Measurements from ENCODE around the gene NR2E1.

Gene NR2E1

DNA sequence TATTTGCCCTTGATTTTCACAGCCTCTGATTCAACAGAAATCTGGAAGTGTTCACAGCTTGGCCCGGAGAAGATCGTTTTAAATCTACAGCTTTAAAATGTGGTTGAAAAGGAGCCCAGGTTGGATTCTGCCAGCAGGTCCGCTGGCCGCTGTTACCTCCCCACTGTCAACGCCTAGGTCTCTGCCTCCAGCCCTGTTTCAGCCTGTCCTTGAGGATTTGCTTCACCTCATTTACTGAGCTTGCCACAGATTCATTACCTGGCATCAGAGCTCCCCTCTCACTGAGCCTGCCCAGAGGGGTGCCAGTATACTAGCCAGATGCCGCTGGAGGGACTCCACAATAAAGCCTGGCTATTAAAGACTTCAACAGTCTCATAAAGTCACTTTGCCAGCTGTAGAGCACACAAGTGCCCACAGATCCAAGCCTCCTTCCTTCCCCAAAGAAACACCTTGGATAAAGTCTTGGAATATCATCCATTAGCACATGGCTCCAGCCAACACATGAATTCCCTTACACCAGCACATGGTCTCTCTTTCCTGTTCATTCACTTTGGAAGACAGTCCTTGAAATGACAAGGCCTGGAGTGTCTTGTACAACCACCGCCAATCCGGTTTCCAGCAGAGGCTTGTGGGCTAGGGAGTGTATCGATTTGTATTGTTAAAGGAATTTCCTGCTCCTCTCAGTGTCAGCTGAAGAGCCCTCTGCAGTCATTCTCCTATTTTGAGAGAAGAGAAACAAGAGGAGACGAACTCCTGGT is 9.5 kb upstream of the NR2E1 start:
- no peak for DNase-seq (ENCODE audit: extremely low read depth in 1 of 2, low read depth in 1 of 2)

GRCh38 chr6:108156938-108157233 is 8.9 kb upstream of the NR2E1 start:
- no peak for DNase-seq (ENCODE audit: extremely low read depth in 1 of 2, low read depth in 1 of 2)

GRCh38 chr6:108157234-108157980 is 8.4 kb upstream of the NR2E1 start:
- no peak for DNase-seq (ENCODE audit: extremely low read depth in 1 of 2, low read depth in 1 of 2)

- no peak for DNase-seq (ENCODE audit: extremely low read depth in 1 of 2, low read depth in 1 of 2)
Observed at GRCh38 chr6:108157981-108158525, 7.8 kb upstream of the NR2E1 start.

DNA sequence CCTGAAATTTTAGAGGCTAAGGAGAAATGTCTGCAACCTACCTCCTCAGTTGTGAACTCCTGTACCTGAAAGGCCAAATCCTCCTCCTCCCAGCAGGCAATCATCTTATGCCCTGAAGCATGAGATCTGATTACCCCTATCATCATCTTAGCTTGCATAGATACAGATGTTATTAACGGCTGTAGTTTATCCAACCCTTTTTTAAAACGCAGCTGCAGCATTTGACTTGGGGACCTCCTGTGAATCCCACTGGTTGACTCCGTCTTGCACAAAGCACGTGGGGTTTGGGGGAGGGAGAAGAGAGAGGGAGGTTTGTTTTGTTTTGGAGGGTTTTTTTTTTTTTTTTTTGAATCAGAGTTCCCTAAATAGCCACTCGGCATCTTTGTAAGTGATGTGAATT is 5.8 kb upstream of the NR2E1 start:
- DNase-seq (ENCODE audit: extremely low read depth in 1 of 2, low read depth in 1 of 2): no peak

DNA sequence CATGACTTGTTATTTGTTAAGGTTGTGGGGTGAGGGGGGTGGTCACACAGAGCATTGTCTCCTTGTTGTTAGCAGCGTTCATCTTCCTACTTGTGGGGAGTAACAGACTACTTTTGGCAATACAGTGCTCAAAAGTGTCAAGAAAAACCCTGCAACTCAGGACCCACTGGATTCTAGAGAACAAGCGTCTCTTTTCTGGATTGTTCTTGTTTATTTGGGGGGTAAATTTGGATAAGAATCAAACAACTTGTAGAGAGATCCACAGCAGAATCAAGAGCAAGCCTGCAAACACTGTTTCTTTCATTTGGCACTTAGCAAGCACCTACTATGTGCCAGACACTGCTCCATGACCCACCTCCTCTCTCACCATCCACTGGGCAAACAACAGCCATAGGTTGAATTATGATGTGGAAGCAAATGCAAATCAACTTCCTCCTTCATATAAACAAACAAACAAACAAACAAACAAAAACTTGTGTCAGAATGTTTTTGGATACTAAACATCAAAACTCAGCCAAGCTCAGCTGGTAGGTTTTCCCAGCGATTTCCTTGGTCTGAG is 4.0 kb upstream of the NR2E1 start:
- no peak for DNase-seq (ENCODE audit: extremely low read depth in 1 of 2, low read depth in 1 of 2)

- no peak for DNase-seq (ENCODE audit: extremely low read depth in 1 of 2, low read depth in 1 of 2)
Observed at GRCh38 chr6:108163267-108163643, 2.6 kb upstream of the NR2E1 start.

- DNase-seq (ENCODE audit: extremely low read depth in 1 of 2, low read depth in 1 of 2): no peak
Observed at GRCh38 chr6:108163644-108164542, 1.9 kb upstream of the NR2E1 start.

GRCh38 chr6:108164543-108164814 is 1.3 kb upstream of the NR2E1 start:
- no peak for DNase-seq (ENCODE audit: extremely low read depth in 1 of 2, low read depth in 1 of 2)

- DNase-seq (ENCODE audit: extremely low read depth in 1 of 2, low read depth in 1 of 2): no peak
Observed at GRCh38 chr6:108164815-108165706, 761 bp upstream of the NR2E1 start.

DNA sequence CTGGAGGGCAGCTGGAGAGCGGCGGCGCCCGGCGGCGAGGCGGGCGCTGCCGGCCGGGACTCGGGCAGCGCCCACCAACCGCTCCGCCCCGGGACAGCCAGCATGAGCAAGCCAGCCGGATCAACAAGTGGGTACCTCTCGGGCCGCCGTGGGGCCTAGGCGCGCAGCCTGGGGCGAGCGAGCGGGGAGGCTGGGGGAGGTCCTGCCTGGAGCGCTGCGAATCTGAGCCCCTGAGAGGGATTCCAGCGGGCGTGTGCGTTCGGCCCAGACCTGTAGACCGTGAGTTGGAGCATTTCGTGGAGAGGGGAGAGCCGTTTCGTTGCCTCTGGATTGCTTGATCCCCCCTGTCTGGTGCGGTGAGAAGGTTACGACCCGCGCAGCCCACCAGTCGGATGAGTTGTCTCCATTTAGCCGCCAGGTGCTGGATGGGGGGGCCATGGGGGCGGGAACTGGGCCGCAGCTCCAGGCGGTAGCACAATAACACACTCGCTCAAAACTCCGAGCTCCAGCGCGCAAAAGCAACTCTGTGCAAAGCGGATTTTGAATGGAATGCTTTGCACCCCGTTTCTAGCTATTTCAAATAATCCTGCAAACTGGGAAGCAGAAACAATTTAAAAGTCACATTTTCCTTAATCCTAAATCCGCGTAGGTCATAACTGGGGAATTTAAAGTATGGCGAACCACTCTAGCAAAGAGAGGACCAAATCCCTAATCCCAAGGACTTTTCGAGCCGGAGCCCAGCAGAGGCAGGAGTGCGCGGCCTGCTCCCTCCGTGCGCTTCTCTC is 1.0 kb downstream of the NR2E1 start:
- DNase-seq (ENCODE audit: extremely low read depth in 1 of 2, low read depth in 1 of 2): no peak

DNA sequence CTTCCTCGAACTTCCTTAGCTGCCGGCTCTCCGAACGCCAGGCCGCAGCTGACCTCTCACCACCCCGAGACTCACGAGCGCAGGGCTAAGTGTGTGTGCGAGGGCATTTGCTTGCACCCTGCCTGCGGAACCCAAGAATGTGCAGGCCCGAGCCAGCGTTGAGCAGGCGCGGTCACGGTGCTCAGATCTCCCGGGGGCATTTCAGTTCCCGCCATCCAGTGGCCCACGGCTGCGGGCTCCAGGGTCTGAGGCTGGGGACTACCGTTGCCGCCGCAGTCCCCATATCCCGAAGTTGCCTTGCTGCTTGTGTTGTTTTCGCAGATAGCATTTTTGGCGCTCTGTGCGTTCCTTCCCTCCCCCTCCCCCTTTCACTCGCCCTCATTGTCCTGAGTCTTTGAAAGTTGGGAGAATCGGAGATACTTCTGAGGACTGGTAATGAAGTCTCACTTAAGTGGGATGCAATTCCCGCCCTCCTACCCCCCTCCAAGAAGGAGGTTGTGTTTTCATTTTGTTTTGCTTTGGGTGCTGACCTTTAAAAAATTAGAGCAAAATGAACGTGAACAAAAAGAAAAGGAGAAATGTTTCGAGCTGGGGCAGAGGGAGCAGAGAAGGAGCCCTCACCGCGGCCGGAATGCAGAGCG is 1.7 kb downstream of the NR2E1 start:
- DNase-seq (ENCODE audit: extremely low read depth in 1 of 2, low read depth in 1 of 2): no peak

DNA sequence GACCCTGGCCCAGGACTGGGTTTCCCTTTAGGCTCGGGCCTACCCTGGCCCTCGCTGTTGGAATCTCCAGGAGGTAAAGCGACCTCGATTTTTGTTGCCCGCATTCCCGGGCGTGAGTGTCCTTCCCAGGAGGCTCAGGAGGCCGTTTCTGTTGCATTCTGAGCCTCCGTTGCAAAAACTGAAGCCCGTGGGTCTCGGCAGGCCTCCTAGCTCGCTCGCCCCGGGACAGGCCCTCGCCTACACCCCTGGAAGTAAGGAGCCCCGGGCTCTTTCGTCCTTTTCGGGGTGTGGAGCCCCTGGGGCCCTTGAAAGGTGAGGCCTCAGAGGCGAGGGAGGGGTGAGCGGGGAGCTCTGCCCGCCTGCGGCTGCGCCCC is 2.3 kb downstream of the NR2E1 start:
- DNase-seq (ENCODE audit: extremely low read depth in 1 of 2, low read depth in 1 of 2): no peak

DNA sequence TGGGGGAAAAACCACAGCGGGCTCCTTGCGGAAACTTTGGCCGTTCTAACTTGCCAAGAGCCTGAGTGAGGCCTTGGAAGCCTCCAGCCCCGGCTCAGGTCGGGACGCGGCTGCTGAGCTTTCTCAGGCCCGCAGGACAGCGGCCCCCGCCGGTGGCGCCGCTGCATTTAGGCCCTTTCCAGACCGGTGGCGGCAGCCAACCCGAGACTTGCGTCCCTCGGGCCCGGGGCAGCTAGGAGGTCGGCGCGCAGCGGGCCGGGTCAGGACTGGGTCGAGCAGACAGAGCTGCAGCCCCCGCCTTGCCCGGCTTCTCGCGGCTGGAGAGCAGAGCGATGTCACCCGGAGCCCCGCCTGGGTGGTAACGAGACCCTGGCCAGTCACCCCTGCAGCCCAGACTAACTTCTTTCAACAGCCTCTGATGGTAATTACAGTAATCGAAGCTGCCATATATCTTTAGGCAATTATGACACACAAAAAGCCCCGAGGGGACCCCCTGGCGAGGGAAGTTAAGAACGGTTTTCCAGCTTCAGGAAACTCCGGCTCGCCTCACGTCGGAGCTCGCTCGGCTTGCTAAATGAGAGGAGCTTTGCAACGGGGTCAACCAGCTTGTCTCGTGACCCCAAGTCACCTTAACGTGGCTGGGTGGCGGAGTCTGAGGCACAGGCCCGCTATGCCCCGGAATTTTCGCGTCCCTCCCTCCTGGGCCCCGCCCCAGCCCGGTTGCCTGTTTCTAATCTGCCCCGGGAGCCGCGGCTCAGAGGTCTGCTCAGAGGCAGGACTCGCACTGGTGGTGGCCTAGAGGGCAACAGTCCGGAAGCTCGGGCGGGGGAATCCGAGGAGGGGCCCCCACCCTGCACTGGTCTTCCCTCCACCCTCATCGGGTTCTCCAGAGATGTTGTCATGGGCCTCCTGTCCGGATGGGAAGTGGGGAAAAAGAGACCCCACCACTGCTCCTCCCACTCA is 3.0 kb downstream of the NR2E1 start:
- DNase-seq (ENCODE audit: extremely low read depth in 1 of 2, low read depth in 1 of 2): no peak

- no peak for DNase-seq (ENCODE audit: extremely low read depth in 1 of 2, low read depth in 1 of 2)
Observed at GRCh38 chr6:108169464-108170331, 3.9 kb downstream of the NR2E1 start.

DNA sequence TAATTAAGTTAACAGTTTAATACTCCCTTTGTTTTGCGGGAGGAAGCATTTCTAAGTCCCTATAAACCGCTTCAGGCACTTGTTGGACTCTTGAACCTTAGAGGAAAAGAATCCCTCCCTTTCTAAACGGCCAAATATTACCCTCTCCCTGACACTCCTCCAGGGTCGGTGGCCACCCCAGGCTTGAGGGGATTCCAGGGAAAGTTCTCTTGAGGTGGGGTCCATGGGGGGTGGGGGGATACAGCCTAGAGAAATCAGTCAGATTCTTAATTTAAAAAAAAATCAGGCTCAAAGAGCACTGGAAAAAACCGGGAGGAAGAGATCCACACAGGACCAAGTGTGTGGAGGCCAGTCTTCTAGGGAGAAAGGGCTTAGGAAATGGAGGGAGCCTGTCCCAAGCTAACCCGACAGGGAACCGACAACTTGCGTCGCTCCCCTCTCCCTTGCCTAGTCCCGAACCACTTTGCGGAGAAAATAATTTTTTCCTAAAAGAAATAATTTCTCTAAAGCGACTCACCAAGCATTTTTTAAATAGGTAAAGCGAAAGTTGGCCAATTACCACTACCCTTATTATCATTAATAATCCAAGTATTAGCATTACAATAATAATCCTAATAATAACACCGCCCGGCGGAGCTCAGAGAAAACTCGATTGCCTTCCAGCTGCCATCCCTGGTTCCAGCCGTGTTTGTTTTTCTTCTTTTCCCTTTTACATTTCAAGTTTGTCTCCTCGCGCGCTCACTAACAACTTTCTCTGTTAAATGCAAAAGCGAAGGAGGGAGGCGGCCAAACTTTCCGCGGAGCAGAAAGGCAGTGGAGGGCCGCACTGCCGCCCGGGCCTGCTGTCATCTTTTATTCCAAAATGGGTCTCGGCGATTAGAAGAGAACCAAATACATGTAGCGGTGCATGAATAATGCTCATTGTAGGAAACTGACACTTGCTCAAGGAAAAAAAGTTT is 4.8 kb downstream of the NR2E1 start:
- no peak for DNase-seq (ENCODE audit: extremely low read depth in 1 of 2, low read depth in 1 of 2)
